T-helper 1 cell treated with Interleukin-12 subunit alpha and Interleukin-12 subunit beta and Interleukin-4 antibody, amounts not matched to agents 30 ng/mL and 1 ng/mL, for 36 hours (primary cell): ENCODE data around the gene AGAP1. TPM values are rescaled to one million over a fixed set of nuclear protein-coding genes. Genes with fewer than 3 reads are reported as not detected.

Source experiments
- intact Hi-C: fragments of 100-400 bp; cut with micrococcal nuclease; formaldehyde crosslinking; loops from one replicate; pipeline ENCODE4 v1.15.1; 2024
- total RNA-seq: library from RNA; stranded (reverse); gene quantifications from 2 replicates; pipeline ENCODE4 v1.2.3, GENCODE V29; 2022

Gene AGAP1
- total RNA-seq, 1 donor from 2014 or later = 2.7 TPM

- intact Hi-C loops = no loop called here
These were observed 484.2 kb downstream of the AGAP1 start for GRCh38 chr2:235978022-235978421.

- intact Hi-C loops = no loop called here
These were observed 485.2 kb downstream of the AGAP1 start for GRCh38 chr2:235979037-235979436.

- intact Hi-C loops = no loop called here
These were observed 486.1 kb downstream of the AGAP1 start for GRCh38 chr2:235979753-235980435.

- intact Hi-C loops = no loop called here
These were observed 487.8 kb downstream of the AGAP1 start for GRCh38 chr2:235981631-235982030.

GRCh38 chr2:235983016-235983415 lies 489.2 kb downstream of the AGAP1 start:
- intact Hi-C loops = no loop called here

- intact Hi-C loops = no loop called here
These were observed 490.7 kb downstream of the AGAP1 start for GRCh38 chr2:235984552-235984951.

GRCh38 chr2:235986361-235986760 lies 492.5 kb downstream of the AGAP1 start:
- intact Hi-C loops = no loop called here

GRCh38 chr2:235988271-235989015 lies 494.6 kb downstream of the AGAP1 start:
- intact Hi-C loops = no loop called here

- intact Hi-C loops = no loop called here
These were observed 495.7 kb downstream of the AGAP1 start for GRCh38 chr2:235989591-235989990.

- intact Hi-C loops = no loop called here
These were observed 496.5 kb downstream of the AGAP1 start for GRCh38 chr2:235990344-235990743.

GRCh38 chr2:235992024-235992423 lies 498.2 kb downstream of the AGAP1 start:
- intact Hi-C loops = no loop called here

- intact Hi-C loops = no loop called here
These were observed 502.6 kb downstream of the AGAP1 start for GRCh38 chr2:235996419-235996818.

- intact Hi-C loops = no loop called here
These were observed 505.2 kb downstream of the AGAP1 start for GRCh38 chr2:235999011-235999410.

- intact Hi-C loops = no loop called here
These were observed 507.5 kb downstream of the AGAP1 start for GRCh38 chr2:236001166-236001828.

- intact Hi-C loops = no loop called here
These were observed 508.0 kb downstream of the AGAP1 start for GRCh38 chr2:236001854-236002253.

- intact Hi-C loops = no loop called here
These were observed 514.2 kb downstream of the AGAP1 start for GRCh38 chr2:236008006-236008405.

- intact Hi-C loops = no loop called here
These were observed 515.0 kb downstream of the AGAP1 start for GRCh38 chr2:236008857-236009256.

GRCh38 chr2:236010920-236011685 lies 517.3 kb downstream of the AGAP1 start:
- intact Hi-C loops = no loop called here

- intact Hi-C loops = no loop called here
These were observed 518.3 kb downstream of the AGAP1 start for GRCh38 chr2:236012155-236012554.

- intact Hi-C loops = no loop called here
These were observed 520.7 kb downstream of the AGAP1 start for GRCh38 chr2:236014408-236015131.

GRCh38 chr2:236015171-236015570 lies 521.3 kb downstream of the AGAP1 start:
- intact Hi-C loops = no loop called here
